Endodermal cell (in vitro differentiated cells): ENCODE data around the gene BCKDHA. TPM values are rescaled to one million over a fixed set of nuclear protein-coding genes. Genes with fewer than 3 reads are reported as not detected.
A peak's percentile ranks its signal among the peaks of the same experiment; 100 is the strongest.

Experiments
- DNase-seq: peaks from one replicate; pipeline ENCODE4 v3.0.0-alpha.2; 2017
- H3K27ac ChIP-seq: 2 replicates; pipeline ENCODE4 v1.5.1; 2013; ENCODE audit warnings: mild to moderate bottlenecking, low read depth, low read length, moderate library complexity
- H3K27me3 ChIP-seq: 2 replicates; pipeline ENCODE4 v1.6.1; 2013; ENCODE audit warnings: mild to moderate bottlenecking, low read length, moderate library complexity; ENCODE audit not compliant: insufficient read depth, control insufficient read depth, poor library complexity, severe bottlenecking
- H3K36me3 ChIP-seq: 2 replicates; pipeline ENCODE4 v1.7.0; 2013; ENCODE audit warnings: mild to moderate bottlenecking, low read length, moderate library complexity; ENCODE audit not compliant: control insufficient read depth, insufficient read depth
- H3K4me1 ChIP-seq: one replicate; pipeline ENCODE4 v1.7.0; 2013; ENCODE audit warnings: low read length; ENCODE audit not compliant: control insufficient read depth, insufficient read depth
- H3K4me3 ChIP-seq: 2 replicates; pipeline ENCODE4 v1.5.1; 2013; ENCODE audit warnings: mild to moderate bottlenecking, low read length, moderate library complexity
- H3K9ac ChIP-seq: 2 replicates; pipeline ENCODE4 v1.6.1; 2013; ENCODE audit warnings: mild to moderate bottlenecking, low read length, moderate library complexity; ENCODE audit not compliant: poor library complexity, severe bottlenecking; ENCODE audit errors: extremely low read depth
- H3K9me3 ChIP-seq: 2 replicates; pipeline ENCODE4 v1.6.1; 2013; ENCODE audit warnings: mild to moderate bottlenecking, low read length, moderate library complexity; ENCODE audit not compliant: control insufficient read depth
- H3K27ac Mint-ChIP-seq: 2 replicates; pipeline ENCODE4 v1.8.0; 2020; ENCODE audit warnings: mixed read lengths
- H3K27me3 Mint-ChIP-seq: 2 replicates; pipeline ENCODE4 v1.8.0; 2021; ENCODE audit warnings: mild to moderate bottlenecking, mixed read lengths; ENCODE audit not compliant: insufficient read depth
- H3K36me3 Mint-ChIP-seq: 2 replicates; pipeline ENCODE4 v1.8.0; 2020; ENCODE audit warnings: low read depth, mixed read lengths
- H3K4me1 Mint-ChIP-seq: 2 replicates; pipeline ENCODE4 v1.8.0; 2020; ENCODE audit warnings: mixed read lengths
- H3K4me3 Mint-ChIP-seq: 2 replicates; pipeline ENCODE4 v1.8.0; 2020; ENCODE audit warnings: mild to moderate bottlenecking, moderate library complexity, mixed read lengths
- H3K9me3 Mint-ChIP-seq: 2 replicates; pipeline ENCODE4 v1.8.0; 2020; ENCODE audit warnings: mild to moderate bottlenecking, mixed read lengths
- WGBS, 2 experiments: methylation state at CpG; one replicate each; pipeline versions ENCODE4 v1.1.5 to v1.1.7; 2013; ENCODE audit warnings: missing lambda C conversion rate in 2 of 2, mixed read lengths in 1 of 2; ENCODE audit not compliant: insufficient coverage in 1 of 2, insufficient read length in 1 of 2; 5-methylcytosine and 5-hydroxymethylcytosine counted together
- total RNA-seq, 2 donors: library from RNA; stranded (reverse); fragmentation: NEBNext Ultra II Directional in 1 of 2; extraction: Animal tissue kit (Norgen Biotek cat#: 25700) in 1 of 2; gene quantifications; 2 replicates in 1 of 2; 3 replicates in 1 of 2; pipeline ENCODE4 v1.2.1, GENCODE V29; 2021
- TF ChIP-seq, protein P1 (sequence below): fragments of 200-600 bp; sonication (generic); conservative IDR thresholded peaks from 2 replicates; pipeline ENCODE4 v1.5.0; 2021; ENCODE audit warnings: antibody characterized with exemption, mild to moderate bottlenecking

The BCKDHA gene
- total RNA-seq, 2 donors from 2014 or later, result 18.0 to 21.6 TPM

DNA sequence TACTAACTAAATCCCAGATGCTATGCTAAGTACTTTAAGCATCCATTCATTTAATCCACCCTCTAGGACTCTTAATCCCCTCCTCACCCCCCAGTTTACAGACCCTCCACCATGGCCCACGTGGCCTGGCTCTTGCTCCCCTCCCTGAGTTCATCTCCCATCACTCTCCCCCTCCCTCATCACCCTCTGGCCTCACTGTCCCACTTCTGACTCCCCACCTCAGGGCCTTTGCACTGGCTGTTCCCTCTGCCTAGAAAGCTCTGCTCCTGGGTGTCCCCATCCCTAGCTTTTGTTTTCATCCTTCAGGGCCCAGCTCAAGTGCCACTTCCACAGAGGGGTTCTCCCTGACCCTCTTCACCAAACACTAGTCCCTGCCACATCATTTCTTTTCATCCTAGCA, 37.9 kb upstream of the BCKDHA start:
- 100% methylated on average over 1 of the region's 1 CpG for WGBS, 2 experiments
- H3K9me3 ChIP-seq, result no peaks in the 10 kb centered on the region

DNA sequence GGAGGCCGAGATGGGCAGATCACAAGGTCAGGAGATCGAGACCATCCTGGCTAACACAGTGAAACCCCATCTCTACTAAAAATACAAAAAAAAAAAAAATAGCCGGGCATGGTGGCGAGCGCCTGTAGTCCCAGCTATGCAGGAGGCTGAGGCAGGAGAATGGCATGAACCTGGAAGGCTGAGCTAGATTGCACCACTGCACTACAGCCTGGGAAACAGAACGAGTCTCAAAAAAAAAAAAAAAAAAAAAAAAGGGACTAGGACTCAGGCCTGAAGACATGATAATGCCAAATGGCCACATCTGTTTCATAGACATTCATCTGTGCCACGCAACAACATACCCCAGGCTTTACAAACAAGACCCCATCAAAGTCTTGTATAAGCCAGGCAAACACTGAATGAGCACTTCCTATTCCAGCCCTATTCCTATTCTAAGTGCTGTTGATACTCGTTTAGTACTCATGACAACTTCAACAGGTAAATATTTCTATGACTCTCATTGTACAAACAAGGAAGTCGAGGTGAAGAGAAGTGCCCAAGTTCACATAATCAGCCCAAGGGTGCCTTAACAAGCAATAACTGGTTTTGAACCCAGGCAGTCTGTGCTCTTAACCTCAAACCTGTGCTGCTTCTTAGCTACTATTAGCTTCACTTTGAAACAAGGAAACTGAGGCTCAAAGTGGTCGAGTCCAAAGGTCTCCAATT, 35.3 kb upstream of the BCKDHA start:
- Histone ChIP-seq H3K27ac (no peak overlapping the region), H3K27me3 (no peaks in the 10 kb centered on the region), H3K4me1 (no peaks in the 10 kb centered on the region), H3K9me3 (no peaks in the 10 kb centered on the region), H3K36me3 (no peaks in the 10 kb centered on the region), H3K9ac (no peak overlapping the region), H3K4me3 (no peak overlapping the region)
- H3K4me1 Mint-ChIP-seq, result no peaks in the 10 kb centered on the region
- no peaks in the 10 kb centered on the region for H3K27me3 Mint-ChIP-seq
- TF ChIP-seq, protein P1, sequence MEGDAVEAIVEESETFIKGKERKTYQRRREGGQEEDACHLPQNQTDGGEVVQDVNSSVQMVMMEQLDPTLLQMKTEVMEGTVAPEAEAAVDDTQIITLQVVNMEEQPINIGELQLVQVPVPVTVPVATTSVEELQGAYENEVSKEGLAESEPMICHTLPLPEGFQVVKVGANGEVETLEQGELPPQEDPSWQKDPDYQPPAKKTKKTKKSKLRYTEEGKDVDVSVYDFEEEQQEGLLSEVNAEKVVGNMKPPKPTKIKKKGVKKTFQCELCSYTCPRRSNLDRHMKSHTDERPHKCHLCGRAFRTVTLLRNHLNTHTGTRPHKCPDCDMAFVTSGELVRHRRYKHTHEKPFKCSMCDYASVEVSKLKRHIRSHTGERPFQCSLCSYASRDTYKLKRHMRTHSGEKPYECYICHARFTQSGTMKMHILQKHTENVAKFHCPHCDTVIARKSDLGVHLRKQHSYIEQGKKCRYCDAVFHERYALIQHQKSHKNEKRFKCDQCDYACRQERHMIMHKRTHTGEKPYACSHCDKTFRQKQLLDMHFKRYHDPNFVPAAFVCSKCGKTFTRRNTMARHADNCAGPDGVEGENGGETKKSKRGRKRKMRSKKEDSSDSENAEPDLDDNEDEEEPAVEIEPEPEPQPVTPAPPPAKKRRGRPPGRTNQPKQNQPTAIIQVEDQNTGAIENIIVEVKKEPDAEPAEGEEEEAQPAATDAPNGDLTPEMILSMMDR, result no peak
- no peaks in the 10 kb centered on the region for H3K9me3 Mint-ChIP-seq
- peak overlapping the region; percentile 74 for H3K4me3 Mint-ChIP-seq
- H3K36me3 Mint-ChIP-seq, result peaks cover 5% of the 10 kb centered on the region
- H3K27ac Mint-ChIP-seq, result no peak overlapping the region
- no peak for DNase-seq
- WGBS, 2 experiments, result 95 to 97% methylated on average over 3 to 7 of the region's 10 CpGs

More for the DNA sequence above, 37.9 kb upstream of the BCKDHA start:
- H3K4me1 Mint-ChIP-seq, result no peaks in the 10 kb centered on the region
- H3K36me3 Mint-ChIP-seq, result no peaks in the 10 kb centered on the region
- H3K27me3 Mint-ChIP-seq, result no peaks in the 10 kb centered on the region
- no peak overlapping the region for H3K4me3 Mint-ChIP-seq
- Histone ChIP-seq H3K36me3 (no peaks in the 10 kb centered on the region), H3K27me3 (no peaks in the 10 kb centered on the region), H3K9ac (no peak overlapping the region), H3K4me1 (no peaks in the 10 kb centered on the region), H3K4me3 (no peak overlapping the region), H3K27ac (no peak overlapping the region)
- DNase-seq, result no peak
- H3K9me3 Mint-ChIP-seq, result no peaks in the 10 kb centered on the region
- no peak overlapping the region for H3K27ac Mint-ChIP-seq
- TF ChIP-seq, protein P1, result no peak

DNA sequence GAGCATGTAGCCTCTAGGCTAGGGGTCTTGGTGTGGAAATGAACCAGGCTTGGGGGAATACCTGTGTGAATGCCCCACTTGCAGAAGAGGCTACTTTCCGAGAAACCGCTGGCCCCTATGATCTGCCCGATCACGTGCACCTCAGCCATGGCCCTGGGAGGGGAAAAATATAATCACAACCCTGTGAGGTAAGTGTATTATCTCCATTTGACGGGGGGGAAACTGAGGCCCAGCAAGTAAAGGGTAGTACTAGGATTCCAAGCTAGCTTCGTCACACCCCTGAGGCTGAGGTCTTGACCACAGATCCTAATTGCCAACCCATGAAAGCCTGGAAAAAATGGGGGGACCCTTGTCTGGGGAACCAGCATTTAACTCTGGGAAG, 34.3 kb upstream of the BCKDHA start:
- Mint-ChIP-seq H3K36me3 (peaks cover 5% of the 10 kb centered on the region), H3K4me3 (peak overlapping the region; percentile 74)

More for the DNA sequence above, 34.3 kb upstream of the BCKDHA start:
- peak overlapping the region; percentile 90 for H3K4me3 ChIP-seq
- Mint-ChIP-seq H3K9me3 (no peaks in the 10 kb centered on the region), H3K27ac (peak overlapping the region; percentile 98), H3K4me1 (no peaks in the 10 kb centered on the region), H3K27me3 (no peaks in the 10 kb centered on the region)
- H3K27me3 ChIP-seq, result no peaks in the 10 kb centered on the region
- H3K9ac ChIP-seq, result peak overlapping the region; percentile 96
- 63 to 65% methylated on average over 6 of the region's 6 CpGs for WGBS, 2 experiments
- no peaks in the 10 kb centered on the region for H3K9me3 ChIP-seq
- no peaks in the 10 kb centered on the region for H3K36me3 ChIP-seq
- no peaks in the 10 kb centered on the region for H3K4me1 ChIP-seq
- H3K27ac ChIP-seq, result no peak overlapping the region
- no peak for DNase-seq
- TF ChIP-seq, protein P1, result no peak
